SK-N-MC (cell line): ENCODE measurements around the gene ABL1.
"Not testable (repeated sequence)": the region's sequence is repeated elsewhere in the genome, so short reads cannot be mapped to it uniquely, and the experiment has no call there.

Experiments used
- EZH2 ChIP-seq: fragments of 200-600 bp; sonication (generic); IDR thresholded peaks from one replicate; pipeline ENCODE4 v1.6.1; 2017; ENCODE audit warnings: antibody characterized with exemption
- FOXP2 ChIP-seq: optimal IDR thresholded peaks from 2 replicates; pipeline ENCODE3; 2011; ENCODE audit warnings: mild to moderate bottlenecking, moderate library complexity; ENCODE audit not compliant: insufficient read depth; ENCODE audit errors: extremely low read length, control extremely low read depth
- POLR2AphosphoS5 ChIP-seq: IDR thresholded peaks from 2 replicates; pipeline ENCODE4 v1.6.1; 2012; ENCODE audit warnings: mild to moderate bottlenecking, low read depth, low read length, borderline replicate concordance

GRCh38 chr9:130848514-130848913 lies 13.5 kb downstream of the ABL1 start:
- not testable (repeated sequence) for TF ChIP-seq EZH2, POLR2AphosphoS5, FOXP2
